GM19240 (cell line): ENCODE measurements around the gene PLA2G2D.

ENCODE experiments used
- DNase-seq: peaks from one replicate; pipeline ENCODE4 v3.0.0; 2011; ENCODE audit warnings: low spot score; ENCODE audit not compliant: insufficient read length

Gene PLA2G2D

DNA sequence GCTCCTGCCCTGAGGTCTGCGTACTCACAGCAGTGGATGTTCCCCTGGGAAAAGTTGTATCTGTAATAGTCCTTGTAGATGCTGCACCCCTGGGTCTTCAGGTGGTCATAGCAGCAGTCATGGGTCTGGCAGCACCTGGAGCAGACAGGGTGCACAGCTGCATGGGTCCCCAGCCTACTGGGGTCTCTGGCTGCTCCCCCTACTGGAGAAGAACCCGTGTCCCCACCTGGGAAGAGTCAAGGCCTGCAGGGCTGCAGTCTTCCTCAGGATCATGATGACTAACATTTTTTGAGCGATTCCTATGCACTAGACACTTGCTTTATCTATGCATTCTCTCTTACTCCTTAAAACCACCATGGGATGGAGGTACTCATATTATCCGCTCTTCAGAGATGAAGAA is 3.9 kb downstream of the PLA2G2D start:
- no peak for DNase-seq

DNA sequence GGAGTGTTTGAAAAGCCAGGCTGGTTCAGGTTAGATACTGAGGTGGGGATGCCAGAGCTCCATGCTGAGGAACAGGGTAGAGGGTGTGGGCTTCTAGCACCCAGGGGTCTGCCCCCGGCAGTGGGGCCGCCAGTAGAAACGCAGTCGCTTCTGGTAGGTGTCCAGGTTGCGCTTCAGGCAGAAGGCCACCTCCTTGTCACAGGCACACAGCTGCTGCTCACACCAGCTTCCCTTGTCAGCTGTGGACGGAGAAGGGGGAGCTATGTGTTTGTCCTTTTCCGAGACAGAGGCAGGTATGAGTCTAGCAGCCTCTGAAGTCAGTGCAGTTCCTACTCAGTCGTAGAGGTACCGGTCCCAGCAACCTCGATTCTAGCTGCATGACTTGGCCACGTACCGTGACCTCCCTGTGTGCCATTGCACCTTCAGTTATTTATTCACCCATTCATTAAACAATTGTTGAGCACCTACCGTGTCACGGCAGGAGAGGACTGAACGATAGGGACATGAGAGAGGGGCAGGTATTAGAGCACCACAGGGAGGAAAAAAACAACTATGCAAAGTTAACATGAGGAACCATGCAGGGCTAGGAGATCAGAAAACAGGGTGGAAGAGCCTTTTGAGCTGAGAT is 5.2 kb downstream of the PLA2G2D start:
- DNase-seq, result no peak

DNA sequence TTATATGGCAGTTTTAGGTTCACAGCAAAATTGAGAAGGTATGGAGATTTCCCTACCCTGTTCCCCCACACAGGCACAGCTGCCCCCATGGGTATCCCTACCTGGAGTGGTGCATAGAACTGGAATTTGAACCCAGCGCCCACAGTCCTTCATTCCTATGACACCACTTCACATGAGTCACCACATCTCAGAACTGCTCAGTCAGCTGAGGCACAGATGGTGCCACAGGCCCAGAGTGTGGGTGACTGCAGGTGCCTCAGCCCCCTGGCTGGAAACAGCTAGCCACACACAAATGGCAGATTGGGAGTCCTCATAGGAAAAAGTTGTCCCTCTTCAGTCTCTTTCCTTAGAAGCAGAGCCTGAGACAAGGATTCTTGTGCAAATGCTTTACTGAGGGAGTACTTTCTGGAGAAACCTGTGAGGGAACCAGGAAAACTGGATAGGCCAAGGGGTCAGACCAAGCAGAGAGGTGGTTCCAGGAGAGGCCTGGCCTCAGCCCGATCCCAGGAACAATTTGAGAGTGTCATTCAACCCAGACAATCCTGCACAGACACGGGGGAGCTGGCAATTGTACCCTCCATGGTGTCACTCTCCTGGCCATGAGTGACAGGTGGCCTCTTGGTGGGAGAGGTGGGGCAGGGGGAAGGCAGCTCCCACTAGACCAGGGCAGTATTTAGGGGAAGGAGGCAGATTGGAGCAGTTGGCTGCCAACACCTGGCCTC is 6.9 kb downstream of the PLA2G2D start:
- no peak for DNase-seq

DNA sequence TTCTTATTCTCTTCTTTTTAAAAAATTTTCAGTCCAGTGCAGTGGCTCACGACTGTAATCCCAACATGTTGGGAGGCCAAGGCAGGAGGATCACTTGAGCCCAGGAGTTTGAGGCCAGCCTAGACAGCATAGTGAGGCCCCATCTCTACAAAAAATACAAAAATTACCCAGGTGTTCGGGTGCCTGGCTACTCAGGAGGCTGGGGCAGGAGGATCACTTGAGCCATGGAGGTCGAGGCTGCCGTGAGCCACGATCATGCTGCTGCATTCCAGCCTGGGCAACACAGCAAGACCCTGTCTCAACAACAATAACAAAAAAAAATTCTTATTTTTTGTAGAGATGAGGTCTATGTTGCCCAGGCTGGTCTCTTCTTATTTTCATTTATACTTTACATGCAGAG is 7.9 kb downstream of the PLA2G2D start:
- no peak for DNase-seq

DNA sequence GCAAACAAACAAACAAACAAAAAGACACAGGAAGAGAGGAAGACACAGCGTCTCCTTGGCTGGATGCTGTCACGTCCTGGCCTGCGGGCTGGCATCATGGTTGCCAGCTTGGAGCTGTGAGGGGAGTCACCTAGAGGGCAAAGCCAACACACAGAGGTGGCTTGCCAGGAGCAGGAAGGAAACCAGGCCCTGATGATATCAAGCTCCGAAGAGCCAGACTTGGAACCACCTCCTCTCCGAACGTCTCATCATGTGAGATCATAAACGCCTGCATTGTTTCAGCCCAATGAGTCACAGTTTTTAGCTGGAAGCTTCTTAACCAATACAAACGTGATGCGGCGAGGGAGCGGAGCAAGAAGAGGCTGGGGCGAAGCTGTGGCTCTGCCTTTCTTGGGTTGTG is 8.7 kb downstream of the PLA2G2D start:
- DNase-seq, result no peak

DNA sequence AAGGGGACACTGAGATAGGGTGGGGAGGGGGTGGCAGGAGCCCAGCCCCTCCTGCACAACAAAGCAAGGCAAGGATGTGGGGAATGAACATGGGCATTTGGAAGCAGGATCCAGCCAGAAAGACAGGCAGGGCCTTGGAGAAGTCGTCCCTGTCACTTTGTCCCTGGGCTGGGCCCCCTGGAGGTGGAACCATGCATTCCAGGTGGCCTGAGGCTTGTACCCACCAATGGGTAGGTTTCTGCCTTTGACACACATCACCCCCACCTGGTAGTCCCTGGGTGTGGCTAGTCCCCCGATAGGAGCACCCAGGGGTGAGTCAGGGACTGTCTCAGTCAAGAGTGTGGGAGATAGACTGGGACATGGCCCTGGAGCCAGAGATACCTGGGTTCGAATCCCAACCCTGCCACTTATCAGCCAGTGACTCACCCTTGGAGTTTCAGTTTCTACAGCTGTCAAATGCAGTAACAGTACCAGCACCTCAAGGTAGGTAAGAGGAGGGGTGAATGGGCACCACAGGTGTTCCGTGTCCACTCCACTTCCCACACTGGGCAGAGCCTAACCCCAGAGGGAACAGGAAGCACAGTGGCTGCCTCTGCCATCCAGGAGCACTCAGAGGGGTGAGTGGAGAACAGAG is 10.0 kb downstream of the PLA2G2D start:
- no peak for DNase-seq

DNA sequence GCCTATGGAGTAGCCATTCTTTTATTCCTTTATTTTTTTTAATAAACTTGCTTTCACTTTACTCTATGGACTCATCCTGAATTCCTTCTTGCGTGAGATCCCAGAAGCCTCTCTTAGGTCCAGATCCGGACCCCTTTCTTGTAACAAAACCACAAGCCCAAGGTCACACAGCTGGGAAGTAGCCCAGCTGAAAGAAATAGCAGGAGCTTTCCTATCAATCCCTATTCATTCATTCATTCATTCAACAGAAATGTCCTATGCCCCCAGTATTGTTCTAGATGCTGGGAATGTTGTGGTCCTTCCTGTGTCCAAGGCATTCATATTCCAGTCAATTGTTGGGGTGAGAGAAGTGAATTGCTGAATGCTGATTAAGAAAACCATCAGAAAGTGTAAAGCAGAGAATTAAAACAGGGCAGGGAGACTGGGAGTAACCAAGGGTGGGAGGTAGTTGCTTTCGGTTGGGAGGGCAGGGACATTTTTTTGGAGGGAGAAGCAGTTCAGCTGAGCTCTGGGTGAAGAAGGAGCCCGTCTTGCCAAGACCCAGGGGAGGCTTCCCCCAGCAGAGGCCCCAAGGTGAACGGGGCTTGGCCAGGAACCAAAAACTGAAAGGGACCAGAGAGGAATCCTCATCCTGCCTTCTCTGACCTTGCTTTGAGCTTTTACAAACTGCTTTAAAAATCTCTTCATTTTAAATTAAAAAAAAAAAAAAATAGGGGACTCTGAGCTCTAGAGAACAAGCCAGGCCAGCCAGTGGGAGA is 10.8 kb downstream of the PLA2G2D start:
- no peak for DNase-seq

DNA sequence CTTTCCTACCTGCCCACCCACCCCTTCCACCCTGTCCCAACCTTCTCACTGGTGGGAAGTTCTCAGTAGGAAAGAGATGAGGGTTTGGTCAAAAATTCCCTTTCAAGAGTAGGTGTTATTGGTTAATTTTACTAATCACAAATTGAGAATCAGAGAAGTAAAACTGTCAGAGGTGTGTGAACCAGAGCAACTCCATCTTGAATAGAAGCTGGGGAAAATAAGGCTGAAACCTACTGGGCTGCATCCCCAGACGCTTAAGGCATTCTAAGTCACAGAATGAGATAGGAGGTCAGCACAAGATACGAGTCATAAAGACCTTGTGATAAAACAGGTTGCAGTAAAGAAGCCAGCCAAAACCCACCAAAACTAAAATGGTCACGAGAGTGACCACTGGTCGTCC is 11.5 kb downstream of the PLA2G2D start:
- no peak for DNase-seq

DNA sequence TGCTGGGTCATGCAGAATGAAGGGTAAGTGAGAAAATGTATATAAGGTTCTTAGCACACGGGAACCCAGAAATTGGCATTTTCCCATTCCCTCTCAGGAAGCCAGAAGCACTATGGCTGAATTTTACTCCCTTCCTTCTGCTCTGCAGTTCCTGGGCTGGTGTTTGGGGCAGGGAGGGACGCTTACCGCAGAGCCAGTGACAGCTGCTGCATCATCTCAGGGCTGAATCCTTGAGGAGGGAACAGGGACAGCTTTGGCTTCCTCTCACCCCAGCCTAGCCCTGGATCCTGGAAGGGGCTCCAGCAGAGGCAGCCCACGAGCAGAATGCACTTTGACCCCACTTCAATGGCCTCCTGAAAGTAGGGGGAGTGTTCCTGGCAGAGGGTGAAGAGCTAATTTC is 12.0 kb downstream of the PLA2G2D start:
- DNase-seq, result no peak

DNA sequence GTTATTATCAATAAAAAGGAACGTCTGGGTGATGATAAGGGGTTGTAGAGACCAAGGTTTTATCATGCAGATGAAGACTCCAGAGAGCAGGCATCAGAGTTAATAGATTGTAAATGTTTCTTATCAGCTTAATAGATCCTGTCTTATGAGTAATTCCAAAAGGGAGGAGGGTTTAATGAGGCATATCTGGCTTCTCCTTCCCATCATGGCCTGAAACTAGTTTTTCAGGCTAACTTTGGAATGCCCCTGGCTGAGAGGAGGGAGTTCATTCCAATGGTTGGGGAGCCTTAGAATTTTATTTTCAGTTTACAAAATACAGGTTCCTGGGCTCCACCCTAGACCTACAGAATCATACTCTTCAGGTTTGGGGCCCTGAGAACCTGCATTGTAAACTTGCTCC is 13.5 kb downstream of the PLA2G2D start:
- no peak for DNase-seq

DNA sequence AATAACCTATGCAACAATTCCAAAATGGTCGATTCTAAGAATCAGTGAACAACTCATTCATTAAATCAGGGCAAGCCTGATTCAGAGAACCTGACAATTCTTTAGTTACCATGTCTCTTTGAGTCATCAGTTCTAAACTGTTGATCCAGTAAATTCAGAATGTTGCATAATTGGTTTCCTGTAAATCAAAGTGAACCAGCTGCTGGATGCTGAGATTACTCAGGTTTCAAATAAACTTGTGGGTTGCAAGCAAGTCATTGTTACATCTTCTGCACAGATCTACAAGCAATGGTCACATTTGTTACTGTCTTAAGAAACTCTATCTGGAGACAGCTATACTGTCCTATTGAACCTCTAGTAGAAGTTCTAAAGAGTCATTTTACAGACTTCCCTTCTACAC is 16.5 kb downstream of the PLA2G2D start:
- DNase-seq, result no peak

DNA sequence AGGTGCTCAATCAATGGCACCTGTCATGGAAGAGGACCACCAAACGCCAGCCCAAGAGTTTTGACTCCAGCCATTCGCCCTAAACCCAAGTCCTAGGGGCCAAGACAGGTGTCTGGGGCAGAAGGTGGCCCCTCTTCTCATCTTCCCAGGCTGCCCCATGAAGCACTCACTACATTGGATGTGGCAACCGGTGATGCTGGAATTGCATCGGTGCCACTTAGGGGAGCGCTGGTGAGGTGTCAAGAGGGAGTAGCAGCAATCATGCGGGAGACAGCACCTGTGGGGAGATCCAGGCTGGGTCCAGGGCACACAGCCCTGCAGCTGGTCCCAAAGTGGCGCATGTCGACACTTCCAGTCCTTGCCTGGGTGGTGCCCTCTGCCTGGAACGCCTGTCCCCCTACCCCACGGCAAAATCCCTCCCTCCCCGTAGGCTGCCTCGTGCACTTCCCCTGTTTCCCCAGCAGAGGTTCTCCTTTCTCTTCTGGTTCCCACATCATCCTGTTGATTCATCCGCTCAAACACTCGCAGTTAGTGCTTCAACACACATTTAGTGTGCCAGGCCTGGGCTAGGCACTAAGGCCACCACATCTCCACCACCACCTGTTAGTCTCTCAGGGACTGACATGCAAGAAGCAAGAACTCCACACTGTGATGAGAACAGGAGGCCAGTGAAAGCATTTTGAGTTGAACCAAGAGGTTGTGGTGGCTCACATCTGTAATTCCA is 18.5 kb downstream of the PLA2G2D start:
- peak; percentile 48 for DNase-seq

DNA sequence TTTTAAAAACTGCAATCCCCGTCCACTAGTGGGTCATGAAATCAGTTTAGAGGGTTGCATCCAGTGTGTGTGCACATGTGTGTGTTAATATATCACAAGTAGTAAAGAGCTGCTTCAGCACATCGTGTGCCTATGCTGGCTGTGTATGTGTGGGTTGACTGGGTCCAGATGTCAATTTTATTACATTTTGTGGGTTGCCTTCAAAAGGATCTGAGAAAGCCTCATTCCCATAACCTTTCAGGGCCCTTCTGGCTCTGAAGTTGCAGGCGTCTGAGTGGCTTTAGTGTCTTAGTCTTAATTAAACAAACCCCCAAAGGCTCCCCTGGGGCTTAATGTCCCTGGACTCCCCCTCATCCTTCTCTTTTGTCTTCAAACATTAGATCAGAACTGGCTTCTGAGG is 19.8 kb downstream of the PLA2G2D start:
- DNase-seq, result no peak

DNA sequence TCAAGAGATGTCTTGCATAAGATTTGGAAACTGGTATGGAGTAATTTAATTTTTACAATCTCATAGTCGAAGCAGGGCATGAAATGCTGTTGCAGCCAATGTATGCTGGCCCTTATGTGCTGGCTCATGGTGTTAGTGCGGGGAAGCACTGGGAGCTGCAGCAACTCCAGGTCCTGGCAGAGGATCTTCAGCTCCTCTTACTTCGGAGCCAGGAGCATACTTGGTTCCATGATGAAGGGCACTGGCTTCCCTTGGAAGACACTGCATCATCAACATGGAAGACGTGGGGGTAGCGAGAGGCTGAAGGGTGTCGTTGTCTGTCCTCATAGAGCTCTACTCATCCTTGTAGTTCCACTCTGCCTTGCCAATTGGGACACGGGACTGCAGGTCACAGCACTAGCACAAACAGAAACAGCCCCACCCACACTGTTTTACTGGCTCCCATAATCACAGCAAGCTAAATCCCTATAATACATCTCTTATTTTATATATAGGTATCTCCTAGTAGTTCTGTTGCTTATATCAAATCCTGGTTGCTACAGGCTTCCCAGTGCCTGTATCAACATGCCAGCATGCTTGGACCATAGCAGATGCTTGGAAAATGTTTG is 22.4 kb downstream of the PLA2G2D start:
- no peak for DNase-seq

DNA sequence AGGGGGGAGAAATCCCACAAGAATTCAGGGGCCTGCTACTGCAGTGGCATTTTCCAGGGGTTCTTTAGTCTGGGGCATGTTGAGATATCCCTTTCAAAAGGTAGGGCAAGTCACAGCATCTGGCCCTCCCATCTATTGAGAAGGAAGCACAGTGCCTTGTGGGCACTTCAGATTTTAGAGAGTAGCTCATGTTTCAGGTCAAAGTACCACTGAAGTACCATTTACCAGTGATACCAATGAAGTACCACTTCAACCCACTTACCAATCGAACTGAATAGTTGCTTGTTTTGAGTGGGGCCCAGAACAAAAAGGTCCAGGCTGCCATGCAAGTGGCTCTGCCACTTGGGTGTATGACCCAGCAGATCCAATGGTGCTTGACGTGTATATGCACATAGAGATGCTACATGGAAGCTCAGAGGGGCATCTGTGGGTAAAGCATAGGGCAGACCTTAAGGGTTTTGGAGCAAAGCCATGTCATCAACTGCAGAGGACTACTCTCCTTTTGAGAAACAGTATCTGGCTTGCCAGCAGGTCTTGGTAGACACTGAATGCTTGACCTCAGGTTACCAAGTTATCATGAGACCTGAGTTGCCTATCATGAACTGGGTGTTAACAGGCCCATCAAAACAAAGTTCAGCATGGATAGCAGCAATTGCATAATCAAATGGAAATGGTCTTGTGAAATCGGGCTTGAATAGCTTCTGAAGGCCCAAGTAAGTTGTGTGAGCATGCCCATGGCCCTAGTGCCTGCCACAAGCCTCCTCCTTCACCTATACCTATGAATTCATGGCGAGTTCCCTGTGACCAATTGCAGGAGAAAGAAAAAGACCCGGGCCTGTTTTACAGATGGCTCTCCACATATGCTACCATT is 23.5 kb downstream of the PLA2G2D start:
- no peak for DNase-seq

DNA sequence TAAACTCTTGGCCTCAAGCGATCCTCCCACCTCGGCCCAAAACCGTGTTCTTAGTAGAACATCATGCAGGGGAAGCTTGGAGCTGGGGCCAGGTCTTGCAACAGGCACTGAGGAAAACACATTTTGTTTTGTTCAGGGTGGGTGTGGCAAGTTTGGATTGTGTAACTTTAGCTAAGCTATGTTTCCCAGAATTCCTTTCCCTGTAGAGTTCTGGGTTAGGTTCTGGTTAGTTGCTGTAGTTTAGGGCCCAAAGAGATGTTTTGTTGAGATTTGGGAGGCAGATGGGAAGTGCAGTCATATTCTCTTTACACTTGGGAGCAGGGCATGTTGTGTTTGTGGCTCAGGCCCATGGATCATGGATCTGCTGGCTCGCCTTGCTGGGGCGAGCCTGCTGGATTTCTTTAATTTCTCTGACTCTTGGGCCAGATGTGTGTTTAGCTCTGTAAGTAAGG is 25.4 kb downstream of the PLA2G2D start:
- DNase-seq, result no peak

DNA sequence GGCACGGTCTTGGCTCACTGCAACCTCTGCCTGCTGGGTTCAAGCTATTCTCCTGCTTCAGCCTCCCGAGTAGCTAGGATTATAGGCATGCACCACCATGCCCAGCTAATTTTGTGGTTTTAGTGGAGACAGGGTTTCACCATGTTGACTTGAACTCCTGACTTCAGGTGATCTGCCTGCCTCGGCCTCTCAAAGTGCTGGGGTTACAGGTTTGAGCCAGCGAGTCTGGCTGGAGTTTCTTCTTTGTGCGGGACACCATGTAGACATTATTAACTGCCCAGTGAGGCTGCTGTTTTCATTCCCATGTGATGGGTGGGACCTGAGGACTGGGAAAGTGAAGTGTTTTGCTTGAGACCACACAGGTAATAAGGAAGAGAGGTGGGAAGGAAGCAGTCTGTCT is 26.0 kb downstream of the PLA2G2D start:
- no peak for DNase-seq

DNA sequence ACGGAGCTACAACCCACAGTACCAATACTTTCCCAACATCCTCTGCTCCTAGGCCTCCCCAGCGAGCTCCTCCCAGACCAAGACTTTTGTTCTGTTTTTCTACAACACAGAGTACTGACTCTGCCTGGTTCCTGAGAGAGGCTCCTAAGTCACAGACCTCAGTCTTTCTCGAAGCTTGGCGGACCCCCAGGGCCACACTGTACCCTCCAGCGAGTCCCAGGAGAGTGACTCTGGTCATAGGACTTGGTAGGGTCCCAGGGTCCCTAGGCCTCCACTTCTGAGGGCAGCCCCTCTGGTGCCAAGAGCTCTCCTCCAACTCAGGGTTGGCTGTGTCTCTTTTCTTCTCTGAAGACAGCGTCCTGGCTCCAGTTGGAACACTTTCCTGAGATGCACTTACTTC is 28.7 kb downstream of the PLA2G2D start:
- DNase-seq, result no peak

DNA sequence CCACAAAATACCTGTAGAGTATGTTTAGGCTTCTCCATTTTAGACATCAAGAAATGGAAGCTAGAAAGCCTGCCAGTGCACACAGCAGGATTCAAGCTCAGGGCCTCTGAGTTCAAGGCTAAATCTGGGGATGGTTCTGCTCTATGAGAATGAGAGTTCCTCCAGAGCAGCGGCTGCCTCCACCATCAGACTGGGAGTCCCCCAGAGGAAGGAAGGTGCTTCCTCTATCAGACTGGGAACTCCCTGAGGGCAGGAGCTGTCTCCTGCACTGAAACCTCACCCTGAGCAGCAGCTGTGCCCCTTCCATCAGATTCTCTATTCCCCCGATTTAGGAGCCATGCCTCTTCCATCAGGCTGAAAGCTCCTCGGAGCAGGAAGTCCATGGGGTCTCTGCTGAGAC is 29.2 kb downstream of the PLA2G2D start:
- no peak for DNase-seq
